ENCODE data around the gene PEX3. TPM values are rescaled to one million over a fixed set of nuclear protein-coding genes. Genes with fewer than 3 reads are reported as not detected.

PEX3 gene
- total RNA-seq, 1 experiment from 2014 or later = 21.9 TPM

- Histone ChIP-seq H3K27me3 (ENCODE audit: control insufficient read depth, insufficient read depth, low read length) (no peaks in the 10 kb centered on the region), H3K36me3 (replicated peaks; ENCODE audit: control insufficient read depth, insufficient read depth, low read length) (no peaks in the 10 kb centered on the region), H3K4me3 (ENCODE audit: insufficient read depth, low read depth, low read length) (no peak overlapping the region)
- DNase-seq = no peak
Measured at GRCh38 chr6:143471822-143472221, 21.2 kb downstream of the PEX3 start.

- no peaks in the 10 kb centered on the region for H3K36me3 ChIP-seq (replicated peaks; ENCODE audit: control insufficient read depth, insufficient read depth, low read length)
- H3K4me3 ChIP-seq (ENCODE audit: insufficient read depth, low read depth, low read length) = no peak overlapping the region
- H3K27me3 ChIP-seq (ENCODE audit: control insufficient read depth, insufficient read depth, low read length) = no peaks in the 10 kb centered on the region
- no peak for DNase-seq
Measured at GRCh38 chr6:143476545-143476944, 25.9 kb downstream of the PEX3 start.

GRCh38 chr6:143478479-143479062 lies 28.0 kb downstream of the PEX3 start:
- Histone ChIP-seq H3K4me3 (ENCODE audit: insufficient read depth, low read depth, low read length) (no peak overlapping the region), H3K27me3 (ENCODE audit: control insufficient read depth, insufficient read depth, low read length) (no peaks in the 10 kb centered on the region), H3K36me3 (replicated peaks; ENCODE audit: control insufficient read depth, insufficient read depth, low read length) (no peaks in the 10 kb centered on the region)
- no peak for DNase-seq

- DNase-seq = no peak
- Histone ChIP-seq H3K36me3 (replicated peaks; ENCODE audit: control insufficient read depth, insufficient read depth, low read length) (no peaks in the 10 kb centered on the region), H3K4me3 (ENCODE audit: insufficient read depth, low read depth, low read length) (no peak overlapping the region), H3K27me3 (ENCODE audit: control insufficient read depth, insufficient read depth, low read length) (no peaks in the 10 kb centered on the region)
Measured at GRCh38 chr6:143482593-143482992, 32.0 kb downstream of the PEX3 start.

GRCh38 chr6:143485967-143486366 lies 35.4 kb downstream of the PEX3 start:
- Histone ChIP-seq H3K36me3 (replicated peaks; ENCODE audit: control insufficient read depth, insufficient read depth, low read length) (no peaks in the 10 kb centered on the region), H3K27me3 (ENCODE audit: control insufficient read depth, insufficient read depth, low read length) (no peaks in the 10 kb centered on the region), H3K4me3 (ENCODE audit: insufficient read depth, low read depth, low read length) (no peak overlapping the region)
- DNase-seq = no peak

- no peaks in the 10 kb centered on the region for H3K36me3 ChIP-seq (replicated peaks; ENCODE audit: control insufficient read depth, insufficient read depth, low read length)
- no peak overlapping the region for H3K4me3 ChIP-seq (ENCODE audit: insufficient read depth, low read depth, low read length)
- no peak for DNase-seq
- no peaks in the 10 kb centered on the region for H3K27me3 ChIP-seq (ENCODE audit: control insufficient read depth, insufficient read depth, low read length)
Measured at GRCh38 chr6:143486752-143487151, 36.1 kb downstream of the PEX3 start.

- Histone ChIP-seq H3K27me3 (ENCODE audit: control insufficient read depth, insufficient read depth, low read length) (no peaks in the 10 kb centered on the region), H3K36me3 (replicated peaks; ENCODE audit: control insufficient read depth, insufficient read depth, low read length) (no peaks in the 10 kb centered on the region; the same call in 1 of the 2 replicates), H3K4me3 (ENCODE audit: insufficient read depth, low read depth, low read length) (no peak overlapping the region)
- DNase-seq = no peak
Measured at GRCh38 chr6:143490244-143490643, 39.6 kb downstream of the PEX3 start.

- DNase-seq = no peak
- H3K36me3 ChIP-seq (replicated peaks; ENCODE audit: control insufficient read depth, insufficient read depth, low read length) = peaks cover 1% of the 10 kb centered on the region
- H3K27me3 ChIP-seq (ENCODE audit: control insufficient read depth, insufficient read depth, low read length) = no peaks in the 10 kb centered on the region
- no peak overlapping the region for H3K4me3 ChIP-seq (ENCODE audit: insufficient read depth, low read depth, low read length)
Measured at GRCh38 chr6:143490775-143491174, 40.2 kb downstream of the PEX3 start.

GRCh38 chr6:143496974-143497373 lies 46.4 kb downstream of the PEX3 start:
- Histone ChIP-seq H3K27me3 (ENCODE audit: control insufficient read depth, insufficient read depth, low read length) (no peaks in the 10 kb centered on the region), H3K4me3 (ENCODE audit: insufficient read depth, low read depth, low read length) (no peak overlapping the region), H3K36me3 (replicated peaks; ENCODE audit: control insufficient read depth, insufficient read depth, low read length) (peaks cover 7% of the 10 kb centered on the region)
- no peak for DNase-seq

GRCh38 chr6:143498428-143498827 lies 47.8 kb downstream of the PEX3 start:
- peaks cover 9% of the 10 kb centered on the region for H3K36me3 ChIP-seq (replicated peaks; ENCODE audit: control insufficient read depth, insufficient read depth, low read length)
- H3K27me3 ChIP-seq (ENCODE audit: control insufficient read depth, insufficient read depth, low read length) = no peaks in the 10 kb centered on the region

GRCh38 chr6:143501851-143502250 lies 51.2 kb downstream of the PEX3 start:
- DNase-seq = no peak
- H3K36me3 ChIP-seq (replicated peaks; ENCODE audit: control insufficient read depth, insufficient read depth, low read length) = peaks cover 10% of the 10 kb centered on the region
- H3K4me3 ChIP-seq (ENCODE audit: insufficient read depth, low read depth, low read length) = no peak overlapping the region
- no peaks in the 10 kb centered on the region for H3K27me3 ChIP-seq (ENCODE audit: control insufficient read depth, insufficient read depth, low read length)

More at GRCh38 chr6:143498428-143498827, 47.8 kb downstream of the PEX3 start:
- DNase-seq = no peak
- no peak overlapping the region for H3K4me3 ChIP-seq (ENCODE audit: insufficient read depth, low read depth, low read length)

GRCh38 chr6:143504369-143504768 lies 53.8 kb downstream of the PEX3 start:
- no peak for DNase-seq
- no peaks in the 10 kb centered on the region for H3K27me3 ChIP-seq (ENCODE audit: control insufficient read depth, insufficient read depth, low read length)
- H3K36me3 ChIP-seq (replicated peaks; ENCODE audit: control insufficient read depth, insufficient read depth, low read length) = peaks cover 8% of the 10 kb centered on the region
- H3K4me3 ChIP-seq (ENCODE audit: insufficient read depth, low read depth, low read length) = no peak overlapping the region

GRCh38 chr6:143505111-143505510 lies 54.5 kb downstream of the PEX3 start:
- Histone ChIP-seq H3K36me3 (replicated peaks; ENCODE audit: control insufficient read depth, insufficient read depth, low read length) (peaks cover 7% of the 10 kb centered on the region), H3K27me3 (ENCODE audit: control insufficient read depth, insufficient read depth, low read length) (no peaks in the 10 kb centered on the region), H3K4me3 (ENCODE audit: insufficient read depth, low read depth, low read length) (no peak overlapping the region)
- DNase-seq = no peak

GRCh38 chr6:143505537-143505936 lies 54.9 kb downstream of the PEX3 start:
- Histone ChIP-seq H3K36me3 (replicated peaks; ENCODE audit: control insufficient read depth, insufficient read depth, low read length) (peaks cover 7% of the 10 kb centered on the region), H3K27me3 (ENCODE audit: control insufficient read depth, insufficient read depth, low read length) (no peaks in the 10 kb centered on the region), H3K4me3 (ENCODE audit: insufficient read depth, low read depth, low read length) (no peak overlapping the region)
- no peak for DNase-seq

GRCh38 chr6:143506199-143506598 lies 55.6 kb downstream of the PEX3 start:
- Histone ChIP-seq H3K36me3 (replicated peaks; ENCODE audit: control insufficient read depth, insufficient read depth, low read length) (peaks cover 5% of the 10 kb centered on the region), H3K27me3 (ENCODE audit: control insufficient read depth, insufficient read depth, low read length) (no peaks in the 10 kb centered on the region), H3K4me3 (ENCODE audit: insufficient read depth, low read depth, low read length) (no peak overlapping the region)
- no peak for DNase-seq

GRCh38 chr6:143506620-143507019 lies 56.0 kb downstream of the PEX3 start:
- peaks cover 5% of the 10 kb centered on the region for H3K36me3 ChIP-seq (replicated peaks; ENCODE audit: control insufficient read depth, insufficient read depth, low read length)
- no peak for DNase-seq
- H3K4me3 ChIP-seq (ENCODE audit: insufficient read depth, low read depth, low read length) = no peak overlapping the region
- H3K27me3 ChIP-seq (ENCODE audit: control insufficient read depth, insufficient read depth, low read length) = no peaks in the 10 kb centered on the region
